Esophagus muscularis mucosa (tissue), 4 donors: ENCODE data around the gene SLC17A7. TPM values are rescaled to one million over a fixed set of nuclear protein-coding genes. Genes with fewer than 3 reads are reported as not detected.

Source experiments
- DNase-seq: peaks from one replicate; pipeline ENCODE4 v3.0.0-alpha.2; 2017; ENCODE audit errors: extremely low spot score
- H3K27ac ChIP-seq, 4 donors: fragments of 200-600 bp; sonication (generic); replicated peaks in 1 of 4; 1 replicate in 3 of 4; 2 replicates in 1 of 4; pipeline ENCODE4 v1.5.1; 2016 to 2019; ENCODE audit warnings: mild to moderate bottlenecking in 1 of 4
- H3K27me3 ChIP-seq, 4 donors: fragments of 200-600 bp; sonication (generic); one replicate each; pipeline versions ENCODE4 v1.5.1 to v1.6.0; 2016 to 2019
- H3K36me3 ChIP-seq, 4 donors: fragments of 200-600 bp; sonication (generic); one replicate each; pipeline ENCODE4 v1.5.1; 2016 to 2019
- H3K4me1 ChIP-seq, 4 donors: fragments of 200-600 bp; sonication (generic); one replicate each; pipeline ENCODE4 v1.5.1; 2016 to 2019
- H3K4me3 ChIP-seq, 4 donors: fragments of 200-600 bp; sonication (generic); 1 replicate in 2 of 4; 2 replicates in 2 of 4; pipeline ENCODE4 v1.5.1; 2016 to 2019; ENCODE audit warnings: mild to moderate bottlenecking in 4 of 4, moderate library complexity in 1 of 4
- H3K9me3 ChIP-seq, 4 donors: fragments of 200-600 bp; sonication (generic); 1 replicate in 3 of 4; 2 replicates in 1 of 4; pipeline ENCODE4 v1.5.1; 2016 to 2019
- CTCF ChIP-seq, 3 experiments: fragments of 200-600 bp in 2 of 3; fragments of 450-650 bp in 1 of 3; sonication (generic) in 2 of 3; IDR thresholded peaks; one replicate each; pipeline ENCODE4 v1.5.1; 2017 to 2019; ENCODE audit warnings: antibody characterized with exemption in 3 of 3, mild to moderate bottlenecking in 2 of 3, moderate library complexity in 1 of 3
- EP300 ChIP-seq: sonication (generic); formaldehyde crosslinking; IDR thresholded peaks from one replicate; pipeline ENCODE4 v1.6.1; 2017; ENCODE audit warnings: antibody characterized with exemption
- POLR2A ChIP-seq: fragments of 450-650 bp; IDR thresholded peaks from one replicate; pipeline ENCODE4 v1.6.1; 2017; ENCODE audit warnings: antibody characterized with exemption, moderate library complexity, mild to moderate bottlenecking, low read depth
- POLR2AphosphoS5 ChIP-seq, 2 donors: sonication (generic); formaldehyde crosslinking; IDR thresholded peaks; one replicate each; pipeline ENCODE4 v1.6.1; 2017; ENCODE audit warnings: antibody characterized with exemption in 2 of 2
- WGBS: methylation state at CpG from one replicate; pipeline ENCODE4 v1.1.5; 2018; 5-methylcytosine and 5-hydroxymethylcytosine counted together
- intact Hi-C: fragments of 100-400 bp; cut with DNase I; formaldehyde crosslinking; loops from one replicate; pipeline ENCODE4 v1.15.1; 2023
- total RNA-seq, 4 donors: library from RNA; depleted of rRNA; stranded (reverse); fragments of >200 nt; gene quantifications; one replicate each; pipeline versions ENCODE4 v1.1.0 to v1.2.1, GENCODE V29; 2016

SLC17A7 gene
- total RNA-seq, 4 donors from 2014 or later: 0.83 to 5.2 (median 1.3) TPM

- Histone ChIP-seq H3K9me3 (no peaks in the 10 kb centered on the region), H3K4me3 (no peak overlapping the region), H3K27ac (no peak overlapping the region), H3K27me3 (no peaks in the 10 kb centered on the region), H3K4me1 (peaks cover 5 to 15% (median 10%) of the 10 kb centered on the region in 4 donors), H3K36me3 (peaks cover 0 to 45% (median 7%) of the 10 kb centered on the region in 4 donors)
- 91% methylated on average over 7 of the region's 7 CpGs for WGBS
- TF ChIP-seq CTCF (IDR thresholded peaks at IDR 0.05): no peak
- TF ChIP-seq POLR2AphosphoS5 (IDR thresholded peaks at IDR 0.05): no peak
- no peak for TF ChIP-seq EP300
- no peak for TF ChIP-seq POLR2A
- no peak for DNase-seq
- intact Hi-C loops: no loop called here
Observed at GRCh38 chr19:49481020-49481683, 39.8 kb upstream of the SLC17A7 start.

GRCh38 chr19:49479975-49480628, 38.8 kb upstream of the SLC17A7 start:
- Histone ChIP-seq H3K27ac (no peak overlapping the region), H3K4me3 (no peak overlapping the region), H3K4me1 (peaks cover 5 to 24% (median 16%) of the 10 kb centered on the region in 4 donors), H3K27me3 (no peaks in the 10 kb centered on the region), H3K9me3 (no peaks in the 10 kb centered on the region), H3K36me3 (peaks cover 0 to 41% (median 7%) of the 10 kb centered on the region in 4 donors)
- WGBS: 99% methylated on average over 8 of the region's 14 CpGs
- no peak for DNase-seq
- no peak for TF ChIP-seq POLR2A
- no peak for TF ChIP-seq POLR2AphosphoS5 (IDR thresholded peaks at IDR 0.05)
- TF ChIP-seq EP300: no peak
- no peak for TF ChIP-seq CTCF (IDR thresholded peaks at IDR 0.05)
- intact Hi-C loops: no loop called here

GRCh38 chr19:49475995-49476880, 34.9 kb upstream of the SLC17A7 start:
- H3K4me3 ChIP-seq: no peak overlapping the region
- H3K36me3 ChIP-seq: peaks cover 0 to 8% (median 2%) of the 10 kb centered on the region in 4 donors
- no peak for TF ChIP-seq POLR2A
- peak in 2 of 3 experiments; percentile 5 to 32 for TF ChIP-seq CTCF (IDR thresholded peaks at IDR 0.05)
- no peaks in the 10 kb centered on the region for H3K9me3 ChIP-seq
- WGBS: 66% methylated on average over 15 of the region's 27 CpGs
- H3K4me1 ChIP-seq: peaks cover 17 to 47% (median 36%) of the 10 kb centered on the region in 4 donors
- intact Hi-C loops: no loop called here
- peak overlapping the region; percentile 82 to 87 (median 86) for H3K27ac ChIP-seq
- no peaks in the 10 kb centered on the region for H3K27me3 ChIP-seq
- no peak for DNase-seq

GRCh38 chr19:49475191-49475917, 34.0 kb upstream of the SLC17A7 start:
- no peaks in the 10 kb centered on the region for H3K9me3 ChIP-seq
- intact Hi-C loops: no loop called here

More at GRCh38 chr19:49475191-49475917, 34.0 kb upstream of the SLC17A7 start:
- no peaks in the 10 kb centered on the region for H3K27me3 ChIP-seq
- H3K4me1 ChIP-seq: peaks cover 17 to 48% (median 38%) of the 10 kb centered on the region in 4 donors
- H3K27ac ChIP-seq: peak overlapping the region; percentile 82 to 87 (median 86)
- 75% methylated on average over 15 of the region's 15 CpGs for WGBS
- peaks cover 0 to 5% (median 2%) of the 10 kb centered on the region in 4 donors for H3K36me3 ChIP-seq
- no peak for DNase-seq
- peak overlapping the region in 3 of 4 donors; percentile 62 to 86 (median 68) for H3K4me3 ChIP-seq
- TF ChIP-seq POLR2AphosphoS5 (IDR thresholded peaks at IDR 0.05) (no peak), EP300 (no peak), CTCF (IDR thresholded peaks at IDR 0.05) (no peak), POLR2A (no peak)
